K562 (cell line): ENCODE data around the gene PSMC3IP. TPM values are rescaled to one million over a fixed set of nuclear protein-coding genes. Genes with fewer than 3 reads are reported as not detected.
A peak's percentile ranks its signal among the peaks of the same experiment; 100 is the strongest.

ENCODE experiments used
- BMI1 ChIP-seq: fragments of 150-350 bp; IDR thresholded peaks from 2 replicates; pipeline ENCODE4 v1.6.1; 2014; ENCODE audit warnings: low read length
- CAMTA2 ChIP-seq: fragments of 250-450 bp; sonication (Bioruptor Pico); conservative IDR thresholded peaks from 2 replicates; pipeline ENCODE4 v1.5.1; 2022
- L3MBTL2 ChIP-seq: fragments of 450-650 bp; IDR thresholded peaks from 2 replicates; pipeline ENCODE4 v1.6.1; 2016; ENCODE audit warnings: mild to moderate bottlenecking, moderate library complexity
- NR2C1 ChIP-seq, 2 experiments: fragments of 450-650 bp; IDR thresholded peaks; 2 replicates each; pipeline ENCODE4 v1.6.1; 2017; ENCODE audit warnings: mild to moderate bottlenecking in 2 of 2, antibody characterized with exemption in 1 of 2, inconsistent platforms in 1 of 2, missing compliant biosample characterization in 1 of 2, missing genetic modification characterization in 1 of 2
- POU5F1 ChIP-seq: fragments of 150-350 bp; IDR thresholded peaks from 2 replicates; pipeline ENCODE4 v1.6.1; 2014; ENCODE audit warnings: borderline replicate concordance, low read length, low read depth, mild to moderate bottlenecking; ENCODE audit not compliant: partially characterized antibody
- RBM14 ChIP-seq: fragments of 200-400 bp; formaldehyde crosslinking; IDR thresholded peaks from 2 replicates; pipeline ENCODE4 v1.6.1; 2018; ENCODE audit warnings: low read depth, mild to moderate bottlenecking, low read length, moderate library complexity, borderline replicate concordance; ENCODE audit not compliant: insufficient read depth
- RUNX1 ChIP-seq: sonication (generic); IDR thresholded peaks from 2 replicates; pipeline ENCODE4 v1.6.1; 2016; ENCODE audit warnings: antibody characterized with exemption, low read depth
- SMARCE1 ChIP-seq: fragments of 450-650 bp; IDR thresholded peaks from 2 replicates; pipeline ENCODE4 v1.7.1; 2016; ENCODE audit warnings: mild to moderate bottlenecking
- STAT5B ChIP-seq: fragments of 250-450 bp; sonication (Bioruptor Pico); IDR thresholded peaks from 2 replicates; pipeline ENCODE4 v1.8.0; 2021; ENCODE audit warnings: mild to moderate bottlenecking, inconsistent platforms
- TCF3 ChIP-seq: sonication (generic); formaldehyde crosslinking; IDR thresholded peaks from 2 replicates; pipeline ENCODE4 v1.4.0; 2020; ENCODE audit warnings: mild to moderate bottlenecking, missing genetic modification reagents
- ZNF644 ChIP-seq: fragments of 200-800 bp; sonication (Bioruptor generic); IDR thresholded peaks from 2 replicates; pipeline ENCODE4 v1.6.1; 2016; ENCODE audit warnings: low read depth, missing genetic modification characterization, missing compliant biosample characterization
- ZZZ3 ChIP-seq: fragments of 450-650 bp; IDR thresholded peaks from 2 replicates; pipeline ENCODE4 v1.6.1; 2016; ENCODE audit warnings: antibody characterized with exemption, mild to moderate bottlenecking, moderate library complexity
- polyA plus RNA-seq, 8 experiments: library from polyadenylated mRNA; depleted of rRNA in 4 of 8; stranded (reverse) in 5 of 8; unstranded in 3 of 8; fragments of >200 nt; fragmentation: Nextera tagmentation in 2 of 8; fragmentation: Illumina TruSeq in 1 of 8; extraction: Ambion mirVana in 2 of 8; extraction: Trizol in 1 of 8; gene quantifications; 2 replicates each; pipeline versions ENCODE4 v1.2.1 to v1.2.3, GENCODE V29; 2011 to 2014; ENCODE audit warnings: inconsistent platforms in 1 of 8, missing spikeins in 1 of 8
- total RNA-seq, 7 experiments: library from RNA; depleted of rRNA in 6 of 7; stranded (reverse); fragments of >200 nt in 6 of 7; fragmentation: Illumina TruSeq in 2 of 7; extraction: Trizol in 2 of 7; gene quantifications; 2 replicates each; pipeline versions ENCODE4 v1.2.1 to v1.2.3, GENCODE V29; 2011 to 2021; ENCODE audit warnings: low replicate concordance in 1 of 7
- TF ChIP-seq, protein P1 (sequence below): fragments of 250-450 bp; sonication (Bioruptor Pico); IDR thresholded peaks from 2 replicates; pipeline ENCODE4 v1.5.0; 2021; ENCODE audit warnings: mild to moderate bottlenecking, borderline replicate concordance
- TF ChIP-seq, protein P2 (sequence below): sonication (generic); formaldehyde crosslinking; IDR thresholded peaks from 2 replicates; pipeline ENCODE4 v1.8.0; 2022; ENCODE audit warnings: missing genetic modification reagents, mild to moderate bottlenecking, borderline replicate concordance
- TF ChIP-seq, protein P3 (sequence below): fragments of 250-450 bp; sonication (Bioruptor Pico); IDR thresholded peaks from 2 replicates; pipeline ENCODE4 v1.8.0; 2021; ENCODE audit warnings: moderate library complexity, mild to moderate bottlenecking, inconsistent platforms
- TF ChIP-seq, protein P4 (sequence below), 3 experiments: fragments of 200-800 bp in 1 of 3; sonication (Bioruptor generic) in 1 of 3; sonication (generic) in 1 of 3; formaldehyde crosslinking in 1 of 3; IDR thresholded peaks; 2 replicates each; pipeline versions ENCODE4 v1.6.1 to v1.8.0; 2016 to 2022; ENCODE audit warnings: mild to moderate bottlenecking in 2 of 3, missing compliant biosample characterization in 2 of 3, missing genetic modification characterization in 2 of 3, missing genetic modification reagents in 1 of 3
- TF ChIP-seq, protein P5 (sequence below): sonication (generic); formaldehyde crosslinking; IDR thresholded peaks from 2 replicates; pipeline ENCODE4 v1.8.1; 2023; ENCODE audit warnings: mild to moderate bottlenecking, missing genetic modification reagents, moderate library complexity

PSMC3IP gene
- total and polyA plus RNA-seq, 9 of the 15 experiments (the other 6 are each of a cell fraction or from before 2014, with no cell fraction given) = 13.8 to 65.6 (median 32.8) TPM

GRCh38 chr17:42577532-42578281 lies at the start of gene PSMC3IP (continued):
- TF ChIP-seq STAT5B (no peak), SMARCE1 (no peak), NR2C1 (IDR thresholded peaks at IDR 0.05) (peak; percentile 72), NR2C1 (tag; IDR thresholded peaks at IDR 0.05) (peak; percentile 67), CAMTA2 (CRISPR knock-in tag) (no peak), ZZZ3 (peak; percentile 73), L3MBTL2 (peak; percentile 94), ZNF644 (peak; percentile 68; the same call in 1 of the 2 replicates), RUNX1 (no peak), POU5F1 (peak; percentile 18), BMI1 (peak; percentile 73; the same call in 1 of the 2 replicates), TCF3 (CRISPR knock-in tag) (0 out of 2 replicates have a peak, but pooled peaks have one; percentile 5), RBM14 (no peak)
- TF ChIP-seq, protein P1, sequence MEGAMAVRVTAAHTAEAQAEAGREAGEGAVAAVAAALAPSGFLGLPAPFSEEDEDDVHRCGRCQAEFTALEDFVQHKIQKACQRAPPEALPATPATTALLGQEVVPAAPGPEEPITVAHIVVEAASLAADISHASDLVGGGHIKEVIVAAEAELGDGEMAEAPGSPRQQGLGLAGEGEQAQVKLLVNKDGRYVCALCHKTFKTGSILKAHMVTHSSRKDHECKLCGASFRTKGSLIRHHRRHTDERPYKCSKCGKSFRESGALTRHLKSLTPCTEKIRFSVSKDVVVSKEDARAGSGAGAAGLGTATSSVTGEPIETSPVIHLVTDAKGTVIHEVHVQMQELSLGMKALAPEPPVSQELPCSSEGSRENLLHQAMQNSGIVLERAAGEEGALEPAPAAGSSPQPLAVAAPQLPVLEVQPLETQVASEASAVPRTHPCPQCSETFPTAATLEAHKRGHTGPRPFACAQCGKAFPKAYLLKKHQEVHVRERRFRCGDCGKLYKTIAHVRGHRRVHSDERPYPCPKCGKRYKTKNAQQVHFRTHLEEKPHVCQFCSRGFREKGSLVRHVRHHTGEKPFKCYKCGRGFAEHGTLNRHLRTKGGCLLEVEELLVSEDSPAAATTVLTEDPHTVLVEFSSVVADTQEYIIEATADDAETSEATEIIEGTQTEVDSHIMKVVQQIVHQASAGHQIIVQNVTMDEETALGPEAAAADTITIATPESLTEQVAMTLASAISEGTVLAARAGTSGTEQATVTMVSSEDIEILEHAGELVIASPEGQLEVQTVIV (CRISPR knock-in tag) = no peak
- TF ChIP-seq, protein P2, sequence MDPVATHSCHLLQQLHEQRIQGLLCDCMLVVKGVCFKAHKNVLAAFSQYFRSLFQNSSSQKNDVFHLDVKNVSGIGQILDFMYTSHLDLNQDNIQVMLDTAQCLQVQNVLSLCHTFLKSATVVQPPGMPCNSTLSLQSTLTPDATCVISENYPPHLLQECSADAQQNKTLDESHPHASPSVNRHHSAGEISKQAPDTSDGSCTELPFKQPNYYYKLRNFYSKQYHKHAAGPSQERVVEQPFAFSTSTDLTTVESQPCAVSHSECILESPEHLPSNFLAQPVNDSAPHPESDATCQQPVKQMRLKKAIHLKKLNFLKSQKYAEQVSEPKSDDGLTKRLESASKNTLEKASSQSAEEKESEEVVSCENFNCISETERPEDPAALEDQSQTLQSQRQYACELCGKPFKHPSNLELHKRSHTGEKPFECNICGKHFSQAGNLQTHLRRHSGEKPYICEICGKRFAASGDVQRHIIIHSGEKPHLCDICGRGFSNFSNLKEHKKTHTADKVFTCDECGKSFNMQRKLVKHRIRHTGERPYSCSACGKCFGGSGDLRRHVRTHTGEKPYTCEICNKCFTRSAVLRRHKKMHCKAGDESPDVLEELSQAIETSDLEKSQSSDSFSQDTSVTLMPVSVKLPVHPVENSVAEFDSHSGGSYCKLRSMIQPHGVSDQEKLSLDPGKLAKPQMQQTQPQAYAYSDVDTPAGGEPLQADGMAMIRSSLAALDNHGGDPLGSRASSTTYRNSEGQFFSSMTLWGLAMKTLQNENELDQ (CRISPR knock-in tag) = no peak
- TF ChIP-seq, protein P3, sequence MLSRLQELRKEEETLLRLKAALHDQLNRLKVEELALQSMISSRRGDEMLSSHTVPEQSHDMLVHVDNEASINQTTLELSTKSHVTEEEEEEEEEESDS (CRISPR knock-in tag) = no peak
- TF ChIP-seq, protein P4, sequence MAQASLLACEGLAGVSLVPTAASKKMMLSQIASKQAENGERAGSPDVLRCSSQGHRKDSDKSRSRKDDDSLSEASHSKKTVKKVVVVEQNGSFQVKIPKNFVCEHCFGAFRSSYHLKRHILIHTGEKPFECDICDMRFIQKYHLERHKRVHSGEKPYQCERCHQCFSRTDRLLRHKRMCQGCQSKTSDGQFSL (CRISPR knock-in tag; IDR thresholded peaks at IDR 0.05) = no peak
- TF ChIP-seq, protein P4 (tag; IDR thresholded peaks at IDR 0.05) = no peak
- TF ChIP-seq, protein P5, sequence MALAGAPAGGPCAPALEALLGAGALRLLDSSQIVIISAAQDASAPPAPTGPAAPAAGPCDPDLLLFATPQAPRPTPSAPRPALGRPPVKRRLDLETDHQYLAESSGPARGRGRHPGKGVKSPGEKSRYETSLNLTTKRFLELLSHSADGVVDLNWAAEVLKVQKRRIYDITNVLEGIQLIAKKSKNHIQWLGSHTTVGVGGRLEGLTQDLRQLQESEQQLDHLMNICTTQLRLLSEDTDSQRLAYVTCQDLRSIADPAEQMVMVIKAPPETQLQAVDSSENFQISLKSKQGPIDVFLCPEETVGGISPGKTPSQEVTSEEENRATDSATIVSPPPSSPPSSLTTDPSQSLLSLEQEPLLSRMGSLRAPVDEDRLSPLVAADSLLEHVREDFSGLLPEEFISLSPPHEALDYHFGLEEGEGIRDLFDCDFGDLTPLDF (CRISPR knock-in tag) = peak; percentile 90
